GM19193 (cell line): ENCODE data around the gene CST11.

Source experiments
- POLR2A ChIP-seq: IDR thresholded peaks from 4 replicates; pipeline ENCODE4 v1.6.1; 2011; ENCODE audit not compliant: insufficient read depth, insufficient read length; ENCODE audit errors: extremely low read depth

Gene CST11

GRCh38 chr20:23436681-23437080 lies 16.0 kb downstream of the CST11 start:
- no peak for TF ChIP-seq POLR2A

GRCh38 chr20:23435626-23436539 lies 16.8 kb downstream of the CST11 start:
- TF ChIP-seq POLR2A = no peak

GRCh38 chr20:23434521-23435313 lies 18.0 kb downstream of the CST11 start:
- no peak for TF ChIP-seq POLR2A

GRCh38 chr20:23433628-23434027 lies 19.0 kb downstream of the CST11 start:
- TF ChIP-seq POLR2A = no peak

- no peak for TF ChIP-seq POLR2A
Measured at GRCh38 chr20:23425129-23425528, 27.5 kb downstream of the CST11 start.

GRCh38 chr20:23420943-23421931 lies 31.4 kb downstream of the CST11 start, which contains the start of gene NAPB:
TSS of gene NAPB (minus strand) at chr20:23421488. CDS start at chr20:23421402, 86 bp downstream.
- peak; percentile 77 for TF ChIP-seq POLR2A

GRCh38 chr20:23419995-23420901 lies 32.4 kb downstream of the CST11 start:
- no peak for TF ChIP-seq POLR2A

GRCh38 chr20:23419657-23419994 lies 33.0 kb downstream of the CST11 start:
- TF ChIP-seq POLR2A = no peak

GRCh38 chr20:23417861-23418260 lies 34.8 kb downstream of the CST11 start:
- no peak for TF ChIP-seq POLR2A

GRCh38 chr20:23415959-23416583 lies 36.6 kb downstream of the CST11 start:
- TF ChIP-seq POLR2A = no peak

GRCh38 chr20:23415555-23415954 lies 37.1 kb downstream of the CST11 start:
- TF ChIP-seq POLR2A = no peak

- TF ChIP-seq POLR2A = no peak
Measured at GRCh38 chr20:23414526-23415188, 38.0 kb downstream of the CST11 start.
